ENCODE measurements around the gene PTPN20. TPM values are rescaled to one million over a fixed set of nuclear protein-coding genes. Genes with fewer than 3 reads are reported as not detected.

Gene PTPN20
- total RNA-seq, 2 donors from 2014 or later: 0.71 to 2.1 TPM

- Mint-ChIP-seq H3K27ac (peak overlapping the region in 1 of 2 donors; percentile 40), H3K9me3 (no peaks in the 10 kb centered on the region), H3K36me3 (no peaks in the 10 kb centered on the region)
- ATAC-seq (peak in 1 of 2 donors; percentile 21), DNase-seq (ENCODE audit: low spot score in 2 of 2) (no peak)
These were observed 137.3 kb downstream of the PTPN20 start for GRCh38 chr10:47048526-47048905.

GRCh38 chr10:47049056-47049851 is 138.0 kb downstream of the PTPN20 start:
- no peaks in the 10 kb centered on the region for H3K36me3 Mint-ChIP-seq
- H3K27ac Mint-ChIP-seq: peak overlapping the region; percentile 14 to 50
- DNase-seq (ENCODE audit: low spot score in 2 of 2) (no peak), ATAC-seq (no peak)
- H3K9me3 Mint-ChIP-seq: no peaks in the 10 kb centered on the region

GRCh38 chr10:47049906-47050305 is 138.7 kb downstream of the PTPN20 start:
- no peak overlapping the region for H3K27ac Mint-ChIP-seq
- ATAC-seq (no peak), DNase-seq (ENCODE audit: low spot score in 2 of 2) (no peak)
- H3K36me3 Mint-ChIP-seq: no peaks in the 10 kb centered on the region
- H3K9me3 Mint-ChIP-seq: no peaks in the 10 kb centered on the region

- no peak for ATAC-seq
- H3K9me3 Mint-ChIP-seq: no peaks in the 10 kb centered on the region
- no peaks in the 10 kb centered on the region for H3K36me3 Mint-ChIP-seq
- DNase-seq (ENCODE audit: low spot score in 2 of 2): no peak
- H3K27ac Mint-ChIP-seq: no peak overlapping the region
These were observed 139.6 kb downstream of the PTPN20 start for GRCh38 chr10:47050618-47051455.

- H3K9me3 Mint-ChIP-seq: no peaks in the 10 kb centered on the region
- no peaks in the 10 kb centered on the region for H3K36me3 Mint-ChIP-seq
- DNase-seq (ENCODE audit: low spot score in 2 of 2) (no peak), ATAC-seq (no peak)
- peak overlapping the region in 1 of 2 donors; percentile 47 for H3K27ac Mint-ChIP-seq
These were observed 140.6 kb downstream of the PTPN20 start for GRCh38 chr10:47051741-47052238.
